Thoracic aorta (tissue), 2 donors: ENCODE measurements around the gene COL24A1. TPM values are rescaled to one million over a fixed set of nuclear protein-coding genes. Genes with fewer than 3 reads are reported as not detected.

ENCODE experiments used
- ATAC-seq: fragments of 150-250 bp; one replicate; pipeline ENCODE4 v1.8.0; 2017; ENCODE audit warnings: low read depth; ENCODE audit not compliant: insufficient number of reproducible peaks, low FRiP score
- DNase-seq: peaks from one replicate; pipeline ENCODE4 v3.0.0-alpha.2; 2020; ENCODE audit warnings: low spot score
- H3K27ac ChIP-seq, 2 donors: fragments of 200-600 bp; sonication (generic); 1 replicate in 1 of 2; 2 replicates in 1 of 2; pipeline ENCODE4 v1.5.1; 2016; ENCODE audit warnings: mild to moderate bottlenecking in 2 of 2, moderate library complexity in 2 of 2
- H3K27me3 ChIP-seq: fragments of 200-600 bp; sonication (generic); replicated peaks from 2 replicates; pipeline ENCODE4 v1.6.0; 2016; ENCODE audit warnings: mild to moderate bottlenecking; ENCODE audit not compliant: insufficient read depth
- H3K36me3 ChIP-seq: fragments of 200-600 bp; sonication (generic); one replicate; pipeline ENCODE4 v1.5.1; 2016
- H3K4me1 ChIP-seq, 2 donors: fragments of 200-600 bp; sonication (generic); 1 replicate in 1 of 2; 2 replicates in 1 of 2; pipeline versions ENCODE4 v1.5.1 to v1.6.0; 2016; ENCODE audit warnings: low read depth in 2 of 2, mild to moderate bottlenecking in 1 of 2; ENCODE audit not compliant: control insufficient read depth in 1 of 2
- H3K4me3 ChIP-seq: fragments of 200-600 bp; sonication (generic); 2 replicates; pipeline ENCODE4 v1.5.1; 2016; ENCODE audit warnings: mild to moderate bottlenecking
- H3K9me3 ChIP-seq: fragments of 200-600 bp; sonication (generic); 2 replicates; pipeline ENCODE4 v1.5.1; 2016
- total RNA-seq, 2 donors: library from RNA; depleted of rRNA; stranded (reverse); fragments of >200 nt; gene quantifications; one replicate each; pipeline versions ENCODE4 v1.1.0 to v1.2.3, GENCODE V29; 2016
- TF ChIP-seq, protein P1 (sequence below): fragments of 200-600 bp; sonication (generic); IDR thresholded peaks from one replicate; pipeline ENCODE4 v1.5.1; 2019; ENCODE audit warnings: antibody characterized with exemption

Gene COL24A1
- total RNA-seq, 2 donors from 2014 or later = 1.6 to 2.8 TPM

DNA sequence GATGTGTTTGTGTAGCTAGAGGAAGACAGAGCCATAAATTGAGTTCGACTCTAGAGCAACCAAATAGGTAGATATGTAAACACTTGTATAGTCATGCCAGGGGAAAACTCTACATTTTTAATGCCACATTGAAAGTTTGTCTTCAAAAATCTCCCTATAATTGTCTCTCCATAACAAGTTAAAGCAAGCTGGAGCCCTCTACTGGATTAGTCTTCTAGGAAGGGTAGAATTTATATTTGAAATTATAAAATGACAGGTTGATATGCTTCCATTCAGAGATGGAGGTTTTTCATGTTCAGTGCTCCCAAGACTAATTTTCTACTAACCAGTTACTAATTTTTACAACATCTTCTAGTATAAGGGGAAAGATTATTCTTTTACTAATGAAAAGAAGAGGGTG, 13.1 kb upstream of the COL24A1 start:
- Histone ChIP-seq H3K4me1 (no peaks in the 10 kb centered on the region), H3K9me3 (no peaks in the 10 kb centered on the region), H3K27me3 (peaks cover 7% of the 10 kb centered on the region), H3K36me3 (no peaks in the 10 kb centered on the region), H3K4me3 (no peak overlapping the region), H3K27ac (no peak overlapping the region)
- TF ChIP-seq, protein P1, sequence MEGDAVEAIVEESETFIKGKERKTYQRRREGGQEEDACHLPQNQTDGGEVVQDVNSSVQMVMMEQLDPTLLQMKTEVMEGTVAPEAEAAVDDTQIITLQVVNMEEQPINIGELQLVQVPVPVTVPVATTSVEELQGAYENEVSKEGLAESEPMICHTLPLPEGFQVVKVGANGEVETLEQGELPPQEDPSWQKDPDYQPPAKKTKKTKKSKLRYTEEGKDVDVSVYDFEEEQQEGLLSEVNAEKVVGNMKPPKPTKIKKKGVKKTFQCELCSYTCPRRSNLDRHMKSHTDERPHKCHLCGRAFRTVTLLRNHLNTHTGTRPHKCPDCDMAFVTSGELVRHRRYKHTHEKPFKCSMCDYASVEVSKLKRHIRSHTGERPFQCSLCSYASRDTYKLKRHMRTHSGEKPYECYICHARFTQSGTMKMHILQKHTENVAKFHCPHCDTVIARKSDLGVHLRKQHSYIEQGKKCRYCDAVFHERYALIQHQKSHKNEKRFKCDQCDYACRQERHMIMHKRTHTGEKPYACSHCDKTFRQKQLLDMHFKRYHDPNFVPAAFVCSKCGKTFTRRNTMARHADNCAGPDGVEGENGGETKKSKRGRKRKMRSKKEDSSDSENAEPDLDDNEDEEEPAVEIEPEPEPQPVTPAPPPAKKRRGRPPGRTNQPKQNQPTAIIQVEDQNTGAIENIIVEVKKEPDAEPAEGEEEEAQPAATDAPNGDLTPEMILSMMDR = no peak
- ATAC-seq (no peak), DNase-seq (no peak)

DNA sequence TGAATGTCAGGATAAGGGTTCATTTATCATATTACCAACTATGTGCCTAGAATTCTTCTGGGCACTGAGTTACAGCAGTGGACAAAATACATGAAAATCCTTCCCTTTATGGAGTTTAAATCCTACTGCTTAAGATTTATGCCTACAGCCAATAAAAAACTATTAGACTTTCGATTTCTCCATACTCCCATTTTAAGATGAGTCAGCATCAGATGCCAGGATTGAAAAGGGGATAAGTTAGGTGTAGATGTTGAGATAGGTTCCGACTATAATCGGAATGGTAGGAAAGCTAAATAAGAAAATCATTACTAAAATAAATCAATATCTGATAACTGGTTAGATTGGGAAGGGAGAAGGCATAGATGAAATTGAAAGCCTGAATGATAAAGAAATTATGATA, 3.2 kb upstream of the COL24A1 start:
- H3K9me3 ChIP-seq = no peaks in the 10 kb centered on the region
- no peaks in the 10 kb centered on the region for H3K36me3 ChIP-seq
- no peaks in the 10 kb centered on the region for H3K27me3 ChIP-seq
- DNase-seq = no peak
- no peak overlapping the region for H3K4me3 ChIP-seq
- peaks cover 6 to 10% of the 10 kb centered on the region in 2 donors for H3K4me1 ChIP-seq
- TF ChIP-seq, protein P1 = no peak
- ATAC-seq = no peak
- no peak overlapping the region for H3K27ac ChIP-seq

DNA sequence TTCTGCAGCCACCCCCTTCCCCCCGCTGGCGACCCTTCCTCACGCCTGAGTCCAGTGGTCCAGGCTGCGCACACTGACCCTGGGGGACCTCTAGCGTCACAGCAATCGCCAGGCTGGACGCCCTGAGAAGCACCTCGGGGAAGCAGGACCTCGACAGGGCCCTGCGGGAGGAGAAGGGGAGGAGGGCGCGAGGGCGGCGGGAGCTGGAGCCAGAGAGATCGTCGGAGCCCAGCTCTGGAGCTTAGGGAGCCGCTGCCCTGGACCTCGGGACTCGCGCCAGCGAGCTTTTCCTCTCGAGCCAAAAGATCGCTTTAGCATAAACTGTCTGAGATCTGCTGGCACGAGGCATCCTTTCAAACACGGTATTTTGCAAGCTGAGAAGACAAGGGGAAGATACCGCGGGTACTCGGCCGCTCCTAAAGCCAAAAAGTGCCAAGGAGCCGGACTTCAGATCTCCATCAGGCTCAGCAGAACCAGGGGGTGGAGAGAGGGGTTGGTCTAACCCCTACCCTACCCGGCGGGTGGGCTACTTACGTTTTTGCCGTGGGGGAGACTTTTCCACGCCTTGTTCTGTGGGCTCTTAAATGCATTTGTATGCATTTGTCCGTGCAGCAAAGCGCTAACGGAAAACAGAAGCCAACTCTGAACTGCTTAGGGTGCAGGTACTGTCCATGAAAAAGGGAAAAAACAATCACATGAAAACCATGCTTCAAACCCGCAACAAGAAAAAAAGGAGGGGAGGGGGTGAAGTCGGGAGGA, 586 bp downstream of the COL24A1 start:
- Histone ChIP-seq H3K4me1 (peaks cover 7 to 13% of the 10 kb centered on the region in 2 donors), H3K9me3 (no peaks in the 10 kb centered on the region), H3K36me3 (no peaks in the 10 kb centered on the region), H3K27ac (no peak overlapping the region), H3K4me3 (peak overlapping the region; percentile 79), H3K27me3 (no peaks in the 10 kb centered on the region)
- DNase-seq (no peak), ATAC-seq (no peak)
- TF ChIP-seq, protein P1 = no peak

DNA sequence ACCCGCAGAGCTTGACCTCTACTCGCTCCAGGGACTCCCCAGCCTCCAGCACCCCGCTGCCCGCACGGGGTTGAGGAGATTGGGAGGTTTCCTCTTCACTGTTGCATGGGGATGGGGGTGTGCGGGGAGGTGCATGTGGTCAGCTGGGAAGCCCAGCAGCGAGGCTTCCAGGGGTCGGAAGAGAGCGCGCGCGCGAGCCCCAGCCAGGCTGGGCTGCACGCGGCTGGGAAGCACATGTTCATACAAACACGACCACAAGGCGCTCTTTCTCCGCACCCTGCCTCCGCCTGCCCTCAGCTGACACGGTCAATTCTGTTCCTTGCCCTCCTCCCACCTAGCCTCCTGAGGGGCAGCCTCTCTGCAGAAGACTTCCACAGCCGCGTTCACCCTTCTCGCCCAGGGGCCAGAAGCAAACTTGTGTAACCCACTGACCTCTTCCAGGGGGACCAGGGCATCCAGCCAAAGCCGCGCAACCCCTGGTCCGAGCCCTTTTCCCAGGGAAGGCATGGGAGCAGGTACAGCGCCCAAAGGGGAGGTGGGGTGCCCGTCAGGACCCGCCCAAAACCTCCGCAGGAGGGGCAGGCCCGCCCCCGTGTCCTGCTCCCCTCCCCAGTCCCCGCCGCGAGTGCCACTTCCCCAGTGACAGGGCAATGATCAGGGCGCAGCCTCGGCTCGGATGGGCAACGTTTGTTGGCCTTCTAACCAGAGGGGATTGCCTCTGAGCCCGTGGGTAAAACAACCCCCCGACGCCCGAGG, 1.3 kb downstream of the COL24A1 start:
- TF ChIP-seq, protein P1 = no peak
- no peaks in the 10 kb centered on the region for H3K9me3 ChIP-seq
- peak overlapping the region; percentile 79 for H3K4me3 ChIP-seq
- no peak for ATAC-seq
- DNase-seq = no peak
- H3K27me3 ChIP-seq = no peaks in the 10 kb centered on the region
- H3K36me3 ChIP-seq = no peaks in the 10 kb centered on the region
- no peak overlapping the region for H3K27ac ChIP-seq
- H3K4me1 ChIP-seq = peaks cover 7 to 13% of the 10 kb centered on the region in 2 donors

DNA sequence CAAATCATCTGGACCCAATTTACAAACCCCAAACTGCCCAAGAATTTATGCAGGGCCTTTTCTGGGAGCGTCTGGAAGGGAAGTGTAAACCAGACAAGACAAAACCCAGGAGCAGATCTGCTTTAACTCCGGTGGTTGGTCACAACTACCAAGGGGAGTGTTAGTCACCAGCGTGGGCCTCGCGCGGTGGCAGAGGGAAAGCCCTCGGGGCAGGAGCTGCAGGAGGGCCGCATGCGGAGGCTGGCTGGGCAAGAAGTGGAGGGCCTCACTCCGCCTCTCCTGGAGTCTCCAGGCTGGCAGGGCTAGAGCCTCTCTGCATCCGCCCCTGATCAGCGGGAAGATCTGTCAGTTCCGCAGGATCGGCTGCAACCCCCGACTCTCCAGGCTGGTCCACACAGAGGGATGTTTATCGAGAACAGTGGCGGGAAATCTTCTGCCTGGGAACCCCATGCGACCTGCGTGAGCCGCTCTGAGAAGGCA, 2.0 kb downstream of the COL24A1 start:
- ATAC-seq (no peak), DNase-seq (no peak)
- no peaks in the 10 kb centered on the region for H3K36me3 ChIP-seq
- peaks cover 7 to 13% of the 10 kb centered on the region in 2 donors for H3K4me1 ChIP-seq
- H3K4me3 ChIP-seq = peak overlapping the region; percentile 79
- TF ChIP-seq, protein P1 = no peak
- H3K27me3 ChIP-seq = no peaks in the 10 kb centered on the region
- H3K9me3 ChIP-seq = no peaks in the 10 kb centered on the region
- H3K27ac ChIP-seq = no peak overlapping the region
